Measurements from ENCODE around the gene SLC25A4.
A peak's percentile ranks its signal among the peaks of the same experiment; 100 is the strongest.

Gene SLC25A4

GRCh38 chr4:185189606-185190305 is 46.7 kb downstream of the SLC25A4 start:
- Histone ChIP-seq H3K36me3 (ENCODE audit: control insufficient read depth in 2 of 2, insufficient read depth in 1 of 2, low read length in 2 of 2) (peaks cover 4 to 17% of the 10 kb centered on the region in 2 experiments; a peak in 2 of 3 replicates), H3K9me3 (ENCODE audit: control insufficient read depth, insufficient read depth, low read depth, low read length) (no peaks in the 10 kb centered on the region), H3K27ac (ENCODE audit: extremely low read depth, low read depth, low read length) (no peak overlapping the region), H3K4me1 (ENCODE audit: control insufficient read depth, insufficient read depth, low read length) (no peaks in the 10 kb centered on the region), H3K4me3 (ENCODE audit: low read depth, low read length) (no peak overlapping the region)
- ChIA-PET POLR2A (no interaction called here), CTCF (no interaction called here)
- TF ChIP-seq ZBTB1 (tag by site-specific recombination; IDR thresholded peaks at IDR 0.05) (no peak), ZNF600 (tag by site-specific recombination; IDR thresholded peaks at IDR 0.05) (no peak), ZNF654 (tag by site-specific recombination; IDR thresholded peaks at IDR 0.05; ENCODE audit: low read depth) (no peak), ZNF140 (tag by site-specific recombination; IDR thresholded peaks at IDR 0.05) (no peak), ZNF529 (tag by site-specific recombination; IDR thresholded peaks at IDR 0.05; ENCODE audit: insufficient replicate concordance) (no peak), ZNF596 (tag by site-specific recombination; IDR thresholded peaks at IDR 0.05) (no peak), SP2 (tag by site-specific recombination; IDR thresholded peaks at IDR 0.05) (no peak), ZEB2 (tag by site-specific recombination; IDR thresholded peaks at IDR 0.05) (no peak), ZNF830 (tag by site-specific recombination; IDR thresholded peaks at IDR 0.05; ENCODE audit: low read depth) (no peak), ZNF629 (tag by site-specific recombination; IDR thresholded peaks at IDR 0.05) (no peak), ZNF266 (tag by site-specific recombination; IDR thresholded peaks at IDR 0.05; ENCODE audit: low read depth) (no peak)
- TF ChIP-seq, protein P1, sequence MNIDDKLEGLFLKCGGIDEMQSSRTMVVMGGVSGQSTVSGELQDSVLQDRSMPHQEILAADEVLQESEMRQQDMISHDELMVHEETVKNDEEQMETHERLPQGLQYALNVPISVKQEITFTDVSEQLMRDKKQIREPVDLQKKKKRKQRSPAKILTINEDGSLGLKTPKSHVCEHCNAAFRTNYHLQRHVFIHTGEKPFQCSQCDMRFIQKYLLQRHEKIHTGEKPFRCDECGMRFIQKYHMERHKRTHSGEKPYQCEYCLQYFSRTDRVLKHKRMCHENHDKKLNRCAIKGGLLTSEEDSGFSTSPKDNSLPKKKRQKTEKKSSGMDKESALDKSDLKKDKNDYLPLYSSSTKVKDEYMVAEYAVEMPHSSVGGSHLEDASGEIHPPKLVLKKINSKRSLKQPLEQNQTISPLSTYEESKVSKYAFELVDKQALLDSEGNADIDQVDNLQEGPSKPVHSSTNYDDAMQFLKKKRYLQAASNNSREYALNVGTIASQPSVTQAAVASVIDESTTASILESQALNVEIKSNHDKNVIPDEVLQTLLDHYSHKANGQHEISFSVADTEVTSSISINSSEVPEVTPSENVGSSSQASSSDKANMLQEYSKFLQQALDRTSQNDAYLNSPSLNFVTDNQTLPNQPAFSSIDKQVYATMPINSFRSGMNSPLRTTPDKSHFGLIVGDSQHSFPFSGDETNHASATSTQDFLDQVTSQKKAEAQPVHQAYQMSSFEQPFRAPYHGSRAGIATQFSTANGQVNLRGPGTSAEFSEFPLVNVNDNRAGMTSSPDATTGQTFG (tag by site-specific recombination; IDR thresholded peaks at IDR 0.05; ENCODE audit: borderline replicate concordance) = no peak
- TF ChIP-seq, protein P2, sequence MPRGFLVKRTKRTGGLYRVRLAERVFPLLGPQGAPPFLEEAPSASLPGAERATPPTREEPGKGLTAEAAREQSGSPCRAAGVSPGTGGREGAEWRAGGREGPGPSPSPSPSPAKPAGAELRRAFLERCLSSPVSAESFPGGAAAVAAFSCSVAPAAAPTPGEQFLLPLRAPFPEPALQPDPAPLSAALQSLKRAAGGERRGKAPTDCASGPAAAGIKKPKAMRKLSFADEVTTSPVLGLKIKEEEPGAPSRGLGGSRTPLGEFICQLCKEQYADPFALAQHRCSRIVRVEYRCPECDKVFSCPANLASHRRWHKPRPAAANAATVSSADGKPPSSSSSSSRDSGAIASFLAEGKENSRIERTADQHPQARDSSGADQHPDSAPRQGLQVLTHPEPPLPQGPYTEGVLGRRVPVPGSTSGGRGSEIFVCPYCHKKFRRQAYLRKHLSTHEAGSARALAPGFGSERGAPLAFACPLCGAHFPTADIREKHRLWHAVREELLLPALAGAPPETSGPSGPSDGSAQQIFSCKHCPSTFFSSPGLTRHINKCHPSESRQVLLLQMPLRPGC (tag by site-specific recombination; IDR thresholded peaks at IDR 0.05) = no peak
- TF ChIP-seq, protein P3, sequence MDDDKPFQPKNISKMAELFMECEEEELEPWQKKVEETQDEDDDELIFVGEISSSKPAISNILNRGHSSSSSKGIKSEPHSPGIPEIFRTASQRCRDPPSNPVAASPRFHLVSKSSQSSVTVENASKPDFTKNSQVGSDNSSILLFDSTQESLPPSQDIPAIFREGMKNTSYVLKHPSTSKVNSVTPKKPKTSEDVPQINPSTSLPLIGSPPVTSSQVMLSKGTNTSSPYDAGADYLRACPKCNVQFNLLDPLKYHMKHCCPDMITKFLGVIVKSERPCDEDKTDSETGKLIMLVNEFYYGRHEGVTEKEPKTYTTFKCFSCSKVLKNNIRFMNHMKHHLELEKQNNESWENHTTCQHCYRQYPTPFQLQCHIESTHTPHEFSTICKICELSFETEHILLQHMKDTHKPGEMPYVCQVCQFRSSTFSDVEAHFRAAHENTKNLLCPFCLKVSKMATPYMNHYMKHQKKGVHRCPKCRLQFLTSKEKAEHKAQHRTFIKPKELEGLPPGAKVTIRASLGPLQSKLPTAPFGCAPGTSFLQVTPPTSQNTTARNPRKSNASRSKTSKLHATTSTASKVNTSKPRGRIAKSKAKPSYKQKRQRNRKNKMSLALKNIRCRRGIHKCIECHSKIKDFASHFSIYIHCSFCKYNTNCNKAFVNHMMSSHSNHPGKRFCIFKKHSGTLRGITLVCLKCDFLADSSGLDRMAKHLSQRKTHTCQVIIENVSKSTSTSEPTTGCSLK (tag by site-specific recombination; IDR thresholded peaks at IDR 0.05) = no peak

DNA sequence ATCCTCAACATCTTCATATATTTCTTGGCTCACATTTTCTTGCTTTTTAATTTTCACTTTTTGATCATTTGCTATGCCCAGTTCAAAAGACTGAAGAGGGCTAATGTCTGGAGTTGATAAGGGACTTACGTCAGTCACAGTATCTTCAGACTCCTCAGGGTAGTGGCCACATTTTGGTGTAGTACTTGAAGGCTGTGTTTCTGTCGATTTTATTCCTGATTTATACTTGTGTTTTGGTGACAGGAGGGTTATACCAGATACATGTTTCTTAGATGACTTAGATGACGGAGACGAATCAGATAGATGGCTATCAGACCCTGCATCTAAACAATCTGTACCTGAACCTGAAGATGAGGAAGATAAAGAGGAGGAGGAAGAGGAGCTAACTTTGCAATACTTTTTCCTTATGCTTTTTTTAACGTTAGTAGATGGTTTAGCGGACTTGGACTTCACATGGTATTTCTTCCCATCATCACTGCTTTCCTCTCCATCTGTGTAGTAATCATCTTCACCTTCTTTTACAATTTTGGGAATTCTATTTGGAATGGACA is 47.3 kb downstream of the SLC25A4 start:
- ChIA-PET POLR2A (no interaction called here), CTCF (no interaction called here)
- no peaks in the 10 kb centered on the region for H3K9me3 ChIP-seq (ENCODE audit: control insufficient read depth, insufficient read depth, low read depth, low read length)
- H3K36me3 ChIP-seq (ENCODE audit: control insufficient read depth in 2 of 2, insufficient read depth in 1 of 2, low read length in 2 of 2) = peaks cover 4 to 17% of the 10 kb centered on the region in 2 experiments; a peak in 2 of 3 replicates
- no peak overlapping the region for H3K27ac ChIP-seq (ENCODE audit: extremely low read depth, low read depth, low read length)
- TF ChIP-seq ZNF513 (tag by site-specific recombination; IDR thresholded peaks at IDR 0.05) (peak; percentile 62), ZNF26 (tag by site-specific recombination; IDR thresholded peaks at IDR 0.05) (no peak)
- no peak overlapping the region for H3K4me3 ChIP-seq (ENCODE audit: low read depth, low read length)
- H3K4me1 ChIP-seq (ENCODE audit: control insufficient read depth, insufficient read depth, low read length) = peaks cover 2% of the 10 kb centered on the region; the same call in 1 of the 2 replicates
